A673 (cell line): ENCODE results near the gene ASB6. TPM values are rescaled to one million over a fixed set of nuclear protein-coding genes. Genes with fewer than 3 reads are reported as not detected.

Experiments
- BruUV-seq: library from RNA; stranded (reverse); fragments of 400-500 nt; replicated peaks from 2 replicates; lab custom pipeline; 2021; lab: Mats Ljungman, UMichigan
- CTCF ChIA-PET: fragments of 300-600 bp; sonication (Branson Sonifier 250); formaldehyde crosslinking; loops from one replicate; lab custom pipeline; 2022; ENCODE audit warnings: antibody characterized with exemption; lab: Charles Lee
- POLR2A ChIA-PET: fragments of 300-600 bp; sonication (Branson Sonifier 250); formaldehyde crosslinking; loops from one replicate; lab custom pipeline; 2022; ENCODE audit warnings: antibody characterized with exemption; ENCODE audit not compliant: low non-redundant PET; lab: Charles Lee
- DNase-seq: peaks from one replicate; pipeline ENCODE4 v3.0.0-alpha.2; 2015; ENCODE audit warnings: low spot score
- H3K27ac ChIP-seq: fragments of 200-600 bp; sonication (generic); 2 replicates; pipeline ENCODE4 v1.5.1; 2016; ENCODE audit warnings: mixed run types, low read depth, mild to moderate bottlenecking, mixed read lengths, antibody characterized with exemption, low read length; ENCODE audit not compliant: poor library complexity, severe bottlenecking
- H3K27me3 ChIP-seq: fragments of 200-600 bp; sonication (generic); replicated peaks from 2 replicates; pipeline ENCODE4 v1.6.1; 2017; ENCODE audit warnings: mixed run types, low read depth, mild to moderate bottlenecking, mixed read lengths, antibody characterized with exemption, low read length; ENCODE audit not compliant: insufficient read depth, poor library complexity
- H3K36me3 ChIP-seq: fragments of 200-600 bp; sonication (generic); 2 replicates; pipeline ENCODE4 v1.6.1; 2016; ENCODE audit warnings: mixed run types, mild to moderate bottlenecking, mixed read lengths, antibody characterized with exemption, low read length; ENCODE audit not compliant: insufficient read depth, poor library complexity, severe bottlenecking
- H3K4me1 ChIP-seq: fragments of 200-600 bp; sonication (generic); 2 replicates; pipeline ENCODE4 v1.6.1; 2017; ENCODE audit warnings: mixed run types, mild to moderate bottlenecking, mixed read lengths, antibody characterized with exemption, low read length; ENCODE audit not compliant: insufficient read depth, poor library complexity, severe bottlenecking
- H3K4me3 ChIP-seq: fragments of 200-600 bp; sonication (generic); 2 replicates; pipeline ENCODE4 v1.5.1; 2016; ENCODE audit warnings: low read depth, mixed run types, mild to moderate bottlenecking, mixed read lengths, low read length; ENCODE audit not compliant: poor library complexity, severe bottlenecking
- H3K9me3 ChIP-seq: fragments of 200-600 bp; sonication (generic); 2 replicates; pipeline ENCODE4 v1.6.1; 2016; ENCODE audit warnings: mixed run types, low read depth, mild to moderate bottlenecking, mixed read lengths, antibody characterized with exemption, low read length; ENCODE audit not compliant: poor library complexity, severe bottlenecking
- CTCF ChIP-seq: fragments of 300-800, 200-600 bp; sonication (generic); conservative IDR thresholded peaks from 2 replicates; pipeline ENCODE4 v1.5.1; 2017; ENCODE audit warnings: low read depth, mild to moderate bottlenecking, antibody characterized with exemption, low read length, moderate library complexity, mixed read lengths
- EZH2 ChIP-seq: fragments of 200-600 bp; sonication (generic); IDR thresholded peaks from 2 replicates; pipeline ENCODE4 v1.6.1; 2017; ENCODE audit warnings: borderline replicate concordance, low read depth, mild to moderate bottlenecking, mixed read lengths, antibody characterized with exemption, low read length; ENCODE audit not compliant: poor library complexity, severe bottlenecking
- intact Hi-C: fragments of 100-400 bp; cut with micrococcal nuclease; formaldehyde crosslinking; loops from one replicate; pipeline ENCODE4 v1.10.0; 2022; ENCODE audit not compliant: unreplicated experiment
- total RNA-seq: library from RNA; stranded (reverse); gene quantifications from 2 replicates; pipeline ENCODE4 v1.2.3, GENCODE V29; 2021

The ASB6 gene
- total RNA-seq, 1 experiment from 2014 or later: 36.5 TPM

DNA sequence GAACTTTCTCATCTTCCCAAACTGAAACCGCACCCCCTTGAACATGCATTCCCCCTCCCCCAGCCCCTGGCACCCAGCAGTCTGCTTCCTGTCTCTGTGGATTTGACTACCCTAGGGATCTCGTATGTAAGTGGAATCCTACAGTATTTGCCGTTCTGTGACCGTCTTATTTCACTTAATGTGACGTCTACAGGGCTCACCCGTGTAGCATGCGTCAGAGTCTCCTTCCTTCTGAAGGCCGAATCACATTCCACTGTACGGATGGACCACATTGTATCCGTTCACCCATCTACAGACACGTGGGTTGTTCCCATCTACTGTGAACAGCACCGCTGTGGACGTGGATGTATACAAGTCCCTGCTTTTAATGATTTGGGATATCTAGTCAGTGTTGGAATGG is 28.0 kb upstream of the ASB6 start:
- H3K27me3 ChIP-seq: no peaks in the 10 kb centered on the region
- intact Hi-C loops: no loop called here
- no peaks in the 10 kb centered on the region for H3K9me3 ChIP-seq
- no TSS peak for BruUV-seq
- H3K4me1 ChIP-seq: peaks cover 43% of the 10 kb centered on the region
- ChIA-PET CTCF (no interaction called here), POLR2A (no interaction called here)
- no peaks in the 10 kb centered on the region for H3K36me3 ChIP-seq
- TF ChIP-seq EZH2: no peak
- no peak for TF ChIP-seq CTCF
- H3K27ac ChIP-seq: peak overlapping the region; percentile 85
- peak; percentile 86 for DNase-seq
- H3K4me3 ChIP-seq: no peak overlapping the region

DNA sequence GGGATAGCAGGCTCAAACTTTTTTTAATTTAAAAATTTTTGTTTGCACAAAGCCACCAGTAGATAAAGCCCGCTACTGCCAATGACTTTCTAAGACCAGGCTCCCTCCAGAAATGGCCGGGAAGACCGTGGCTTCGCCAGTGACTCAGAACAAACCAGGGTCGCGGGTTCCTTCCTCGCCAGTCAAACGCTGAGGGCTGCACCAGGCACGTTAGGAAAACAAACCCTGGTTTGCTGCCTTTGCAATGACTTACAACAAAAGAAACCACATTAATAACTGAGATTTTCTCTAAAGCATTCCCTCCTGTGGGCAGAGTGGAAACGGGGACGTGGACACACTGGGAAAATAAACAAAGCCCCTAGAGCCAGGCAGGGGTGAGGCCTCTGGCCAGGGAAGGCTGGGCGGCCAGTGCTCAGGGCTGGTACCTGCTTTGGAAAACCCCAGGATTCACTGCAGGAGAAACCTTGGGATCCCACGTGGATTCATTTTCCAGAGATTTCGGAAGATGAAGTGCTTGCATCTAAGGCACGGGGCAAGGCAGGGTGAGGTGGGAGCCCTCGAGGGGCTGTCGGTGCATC is 27.3 kb upstream of the ASB6 start:
- Histone ChIP-seq H3K27me3 (no peaks in the 10 kb centered on the region), H3K4me3 (no peak overlapping the region), H3K4me1 (peaks cover 46% of the 10 kb centered on the region), H3K9me3 (no peaks in the 10 kb centered on the region), H3K27ac (peak overlapping the region; percentile 85), H3K36me3 (no peaks in the 10 kb centered on the region)
- no peak for DNase-seq
- no peak for TF ChIP-seq EZH2
- no peak for TF ChIP-seq CTCF
- intact Hi-C loops: no loop called here
- BruUV-seq: no TSS peak
- ChIA-PET POLR2A (no interaction called here), CTCF (no interaction called here)

GRCh38 chr9:129667850-129668249 is 25.9 kb upstream of the ASB6 start:
- DNase-seq: no peak
- POLR2A ChIA-PET: no interaction called here
- no peak for TF ChIP-seq EZH2
- no peak for TF ChIP-seq CTCF
- H3K4me3 ChIP-seq: no peak overlapping the region
- H3K36me3 ChIP-seq: no peaks in the 10 kb centered on the region
- intact Hi-C loops: no loop called here
- CTCF ChIA-PET: no interaction called here
- H3K27ac ChIP-seq: peak overlapping the region; percentile 58
- no TSS peak for BruUV-seq
- no peaks in the 10 kb centered on the region for H3K9me3 ChIP-seq
- no peaks in the 10 kb centered on the region for H3K27me3 ChIP-seq
- peaks cover 46% of the 10 kb centered on the region for H3K4me1 ChIP-seq
